SK-N-MC (cell line): ENCODE data around the gene ZNF775.

Source experiments
- EZH2 ChIP-seq: fragments of 200-600 bp; sonication (generic); IDR thresholded peaks from one replicate; pipeline ENCODE4 v1.6.1; 2017; ENCODE audit warnings: antibody characterized with exemption
- FOXP2 ChIP-seq: optimal IDR thresholded peaks from 2 replicates; pipeline ENCODE3; 2011; ENCODE audit warnings: mild to moderate bottlenecking, moderate library complexity; ENCODE audit not compliant: insufficient read depth; ENCODE audit errors: extremely low read length, control extremely low read depth
- POLR2AphosphoS5 ChIP-seq: IDR thresholded peaks from 2 replicates; pipeline ENCODE4 v1.6.1; 2012; ENCODE audit warnings: mild to moderate bottlenecking, low read depth, low read length, borderline replicate concordance

GRCh38 chr7:150443793-150444540, 64.8 kb downstream of the ZNF775 start:
- no peak for TF ChIP-seq POLR2AphosphoS5
- no peak for TF ChIP-seq EZH2
- TF ChIP-seq FOXP2, result no peak
